Uterus (tissue), 2 donors: ENCODE data around the gene NUDT6.

Experiments
- CTCF ChIP-seq, 4 experiments: fragments of 200-600 bp in 2 of 4; fragments of 450-650 bp in 2 of 4; sonication (generic) in 2 of 4; IDR thresholded peaks; one replicate each; pipeline ENCODE4 v1.5.1; 2016 to 2019; ENCODE audit warnings: antibody characterized with exemption in 4 of 4, mild to moderate bottlenecking in 2 of 4, moderate library complexity in 1 of 4
- POLR2A ChIP-seq, 2 donors: fragments of 450-650 bp; IDR thresholded peaks; one replicate each; pipeline ENCODE4 v1.6.1; 2016; ENCODE audit warnings: antibody characterized with exemption in 2 of 2, mild to moderate bottlenecking in 1 of 2, moderate library complexity in 1 of 2

- TF ChIP-seq CTCF (IDR thresholded peaks at IDR 0.05) (no peak), POLR2A (IDR thresholded peaks at IDR 0.05) (no peak)
Observed at GRCh38 chr4:122847931-122848330, 74.5 kb downstream of the NUDT6 start.
